NB4 (cell line): Measurements from ENCODE around the gene KCNQ5.

Experiments used
- DNase-seq: peaks from one replicate; pipeline ENCODE4 v3.0.0; 2010; ENCODE audit warnings: low read depth
- H3K4me3 ChIP-seq: one replicate; pipeline ENCODE4 v1.5.1; 2011; ENCODE audit warnings: mild to moderate bottlenecking, low read depth, low read length, moderate library complexity
- MYC ChIP-seq: IDR thresholded peaks from 2 replicates; pipeline ENCODE4 v1.6.1; 2011; ENCODE audit warnings: low read depth, low read length
- POLR2A ChIP-seq: IDR thresholded peaks from 2 replicates; pipeline ENCODE4 v1.6.1; 2011; ENCODE audit warnings: mild to moderate bottlenecking; ENCODE audit not compliant: insufficient read length; ENCODE audit errors: extremely low read depth
- TF ChIP-seq, protein P1 (sequence below): IDR thresholded peaks from 2 replicates; pipeline ENCODE4 v1.6.1; 2011; ENCODE audit warnings: low read depth, low read length
- TF ChIP-seq, protein P2 (sequence below): IDR thresholded peaks from one replicate; pipeline ENCODE4 v1.5.1; 2012; ENCODE audit warnings: low read depth, low read length

KCNQ5 gene

DNA sequence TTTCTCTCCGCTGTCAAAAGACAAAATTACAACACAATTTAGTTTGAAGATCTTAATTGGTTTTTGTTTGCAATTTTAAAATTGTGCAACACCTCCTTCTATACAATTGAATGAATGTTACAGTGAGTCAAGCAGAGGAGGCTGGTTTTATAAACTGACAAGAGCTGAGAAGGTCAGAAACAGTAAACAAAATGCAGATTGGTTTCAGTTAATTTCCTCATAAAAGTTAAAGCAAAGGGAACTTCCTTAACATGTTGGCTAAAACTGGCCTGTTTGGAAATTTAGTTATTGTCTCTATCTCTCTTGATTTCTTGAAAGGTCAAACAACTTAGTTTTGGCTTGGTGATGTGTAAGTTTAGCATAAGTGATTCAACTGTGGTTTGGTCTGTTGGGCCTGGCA lies 581.2 kb downstream of the KCNQ5 start:
- TF ChIP-seq, protein P1, sequence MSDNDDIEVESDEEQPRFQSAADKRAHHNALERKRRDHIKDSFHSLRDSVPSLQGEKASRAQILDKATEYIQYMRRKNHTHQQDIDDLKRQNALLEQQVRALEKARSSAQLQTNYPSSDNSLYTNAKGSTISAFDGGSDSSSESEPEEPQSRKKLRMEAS, result no peak
- TF ChIP-seq, protein P2, sequence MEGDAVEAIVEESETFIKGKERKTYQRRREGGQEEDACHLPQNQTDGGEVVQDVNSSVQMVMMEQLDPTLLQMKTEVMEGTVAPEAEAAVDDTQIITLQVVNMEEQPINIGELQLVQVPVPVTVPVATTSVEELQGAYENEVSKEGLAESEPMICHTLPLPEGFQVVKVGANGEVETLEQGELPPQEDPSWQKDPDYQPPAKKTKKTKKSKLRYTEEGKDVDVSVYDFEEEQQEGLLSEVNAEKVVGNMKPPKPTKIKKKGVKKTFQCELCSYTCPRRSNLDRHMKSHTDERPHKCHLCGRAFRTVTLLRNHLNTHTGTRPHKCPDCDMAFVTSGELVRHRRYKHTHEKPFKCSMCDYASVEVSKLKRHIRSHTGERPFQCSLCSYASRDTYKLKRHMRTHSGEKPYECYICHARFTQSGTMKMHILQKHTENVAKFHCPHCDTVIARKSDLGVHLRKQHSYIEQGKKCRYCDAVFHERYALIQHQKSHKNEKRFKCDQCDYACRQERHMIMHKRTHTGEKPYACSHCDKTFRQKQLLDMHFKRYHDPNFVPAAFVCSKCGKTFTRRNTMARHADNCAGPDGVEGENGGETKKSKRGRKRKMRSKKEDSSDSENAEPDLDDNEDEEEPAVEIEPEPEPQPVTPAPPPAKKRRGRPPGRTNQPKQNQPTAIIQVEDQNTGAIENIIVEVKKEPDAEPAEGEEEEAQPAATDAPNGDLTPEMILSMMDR, result no peak
- TF ChIP-seq POLR2A (no peak), MYC (no peak)
- peak; percentile 53 for DNase-seq
- H3K4me3 ChIP-seq, result no peak overlapping the region

DNA sequence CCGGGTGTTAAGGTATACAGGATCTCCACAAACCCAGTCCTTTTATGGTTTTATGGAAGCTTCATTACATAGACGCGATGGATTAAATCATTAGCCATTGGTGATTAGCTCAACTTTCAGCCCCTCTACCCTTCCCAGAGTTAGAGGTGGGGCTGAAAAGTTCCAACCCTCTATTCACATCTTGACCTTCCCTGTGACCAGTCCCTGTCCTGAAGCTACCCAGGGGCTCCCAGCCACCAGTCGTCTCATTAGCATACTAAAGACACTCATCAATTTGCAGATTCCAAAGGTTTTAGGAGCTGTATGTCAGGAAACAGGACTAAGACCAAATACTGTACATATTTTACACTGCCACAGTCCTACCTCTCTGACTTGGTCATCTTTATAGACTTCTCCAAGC lies 582.4 kb downstream of the KCNQ5 start:
- no peak overlapping the region for H3K4me3 ChIP-seq
- no peak for TF ChIP-seq POLR2A
- TF ChIP-seq, protein P1, result no peak
- TF ChIP-seq, protein P2, result no peak
- TF ChIP-seq MYC, result no peak
- no peak for DNase-seq

DNA sequence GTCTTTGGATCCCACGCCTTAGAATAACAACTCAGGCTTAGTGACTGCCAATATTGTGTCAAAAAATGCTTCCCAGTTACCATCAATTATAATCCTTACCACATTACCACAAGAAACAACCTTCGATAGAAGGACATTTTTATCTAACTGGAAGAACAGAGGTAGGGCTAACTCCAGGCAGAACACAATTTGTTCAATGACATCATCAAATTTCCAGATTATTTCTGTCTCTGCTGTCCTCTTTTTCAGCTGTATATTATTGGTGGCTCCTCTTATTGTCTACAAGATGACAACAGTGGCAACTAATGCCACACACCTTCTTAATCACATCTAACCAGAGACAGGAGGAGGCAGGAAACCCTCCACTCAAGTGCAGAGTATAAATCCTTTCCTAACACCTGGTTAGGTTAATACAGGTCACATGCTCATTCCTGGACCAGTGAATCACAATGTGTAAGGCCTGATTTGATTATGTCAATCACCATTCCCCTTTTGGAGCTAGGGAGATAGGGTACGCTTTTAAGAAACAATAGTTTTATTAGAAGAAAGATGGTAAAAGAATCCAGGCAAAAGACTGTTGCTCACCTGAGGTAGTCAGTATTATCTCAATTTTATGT lies 585.5 kb downstream of the KCNQ5 start:
- TF ChIP-seq MYC, result no peak
- TF ChIP-seq, protein P1, result no peak
- no peak for TF ChIP-seq POLR2A
- TF ChIP-seq, protein P2, result no peak
- no peak overlapping the region for H3K4me3 ChIP-seq
- DNase-seq, result no peak

DNA sequence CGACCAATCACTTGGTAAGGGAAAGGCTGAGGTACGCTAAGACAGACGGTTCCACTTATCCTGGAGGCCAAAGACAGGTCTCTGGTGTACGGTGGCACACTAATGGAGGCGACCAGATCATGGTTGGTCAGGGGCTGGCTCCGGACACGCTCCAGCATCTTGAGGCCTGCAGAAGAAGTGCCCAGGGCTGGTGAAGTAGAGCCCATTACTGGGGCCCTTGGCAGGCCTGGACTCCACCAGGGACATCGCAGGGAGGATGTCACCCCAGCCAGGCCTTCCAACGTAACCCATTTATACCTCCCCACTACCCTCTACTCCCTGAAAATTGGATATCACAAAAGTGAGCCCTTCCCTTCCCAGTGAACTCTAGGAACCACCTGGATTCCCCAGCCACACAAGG lies 587.3 kb downstream of the KCNQ5 start:
- no peak overlapping the region for H3K4me3 ChIP-seq
- no peak for DNase-seq
- no peak for TF ChIP-seq MYC
- TF ChIP-seq POLR2A, result no peak
- TF ChIP-seq, protein P1, result no peak
- TF ChIP-seq, protein P2, result no peak

DNA sequence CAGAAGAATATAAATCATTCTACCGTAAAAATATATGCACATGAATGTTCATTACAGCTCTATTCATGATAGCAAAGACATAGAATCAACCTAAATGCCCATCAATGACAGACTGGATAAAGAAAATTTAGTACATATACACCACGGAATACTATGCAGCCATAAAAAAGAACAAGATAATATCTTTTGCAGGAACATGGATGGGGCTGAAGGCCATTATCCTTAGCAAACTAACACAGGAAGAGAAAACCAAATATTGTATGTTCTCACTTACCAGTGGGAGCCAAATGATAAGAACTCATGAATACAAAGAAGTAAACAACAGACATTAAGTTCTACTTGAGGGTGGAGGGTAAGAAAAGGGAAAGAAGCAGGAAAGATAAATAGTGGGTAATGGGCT lies 595.0 kb downstream of the KCNQ5 start:
- TF ChIP-seq, protein P2, result no peak
- TF ChIP-seq, protein P1, result no peak
- TF ChIP-seq MYC (no peak), POLR2A (no peak)

DNA sequence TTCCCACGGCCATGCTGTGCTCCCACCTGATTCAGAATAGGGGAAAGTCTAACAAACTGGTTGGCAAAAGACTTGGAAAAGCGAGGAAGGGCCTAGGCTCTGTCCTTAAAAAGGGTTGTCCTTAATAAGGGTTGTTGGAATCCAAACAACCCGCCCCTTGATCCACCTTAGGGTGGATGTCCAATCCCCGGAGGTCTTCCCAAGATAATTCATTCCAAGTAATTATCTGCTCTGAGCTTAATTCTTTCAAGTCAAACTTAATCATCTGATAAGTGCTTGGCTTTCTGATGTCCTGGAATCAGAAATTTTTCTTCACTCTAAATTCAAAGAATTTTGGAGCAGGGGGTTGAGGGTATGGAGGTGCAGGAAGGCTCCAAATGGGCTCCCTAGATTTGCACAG lies 603.5 kb downstream of the KCNQ5 start, which contains the start of gene KHDC1L:
TSS of gene KHDC1L (minus strand) at position 101 of the 400 bp plus-strand sequence. CDS start at position 13, 88 bp downstream.
- H3K4me3 ChIP-seq, result no peak within 1 kb of the TSS
- no peak for DNase-seq
- TF ChIP-seq, protein P1, result no peak
- TF ChIP-seq, protein P2, result no peak

More for the DNA sequence above, 595.0 kb downstream of the KCNQ5 start:
- no peak for DNase-seq
- no peak overlapping the region for H3K4me3 ChIP-seq
